H1 (cell line): ENCODE results near the gene LLGL2. TPM values are rescaled to one million over a fixed set of nuclear protein-coding genes. Genes with fewer than 3 reads are reported as not detected.
A peak's percentile ranks its signal among the peaks of the same experiment; 100 is the strongest.

Experiments
- ATF3 ChIP-seq: IDR thresholded peaks from 2 replicates; pipeline ENCODE4 v1.6.1; 2011; ENCODE audit warnings: low read depth, mild to moderate bottlenecking, low read length; ENCODE audit not compliant: insufficient read depth
- BCL11A ChIP-seq, 2 experiments: IDR thresholded peaks; one replicate each; pipeline ENCODE4 v1.6.1; 2011; ENCODE audit warnings: low read depth in 2 of 2, low read length in 2 of 2, mild to moderate bottlenecking in 2 of 2
- CHD1 ChIP-seq: IDR thresholded peaks from 2 replicates; pipeline ENCODE4 v1.6.1; 2012; ENCODE audit warnings: low read depth, low read length, improper control_type of control experiment
- CTBP2 ChIP-seq: IDR thresholded peaks from 2 replicates; pipeline ENCODE4 v1.7.0; 2011; ENCODE audit warnings: borderline replicate concordance, mild to moderate bottlenecking, moderate library complexity, mixed read lengths, low read length; ENCODE audit not compliant: insufficient read depth, insufficient read length
- CTCF ChIP-seq, 3 experiments: IDR thresholded peaks; 1 replicate in 2 of 3; 2 replicates in 1 of 3; pipeline versions ENCODE4 v1.5.1 to v1.6.1; 2011; ENCODE audit warnings: low read length in 3 of 3, mild to moderate bottlenecking in 3 of 3, inconsistent platforms in 2 of 3, low read depth in 1 of 3, moderate library complexity in 1 of 3; ENCODE audit not compliant: insufficient read depth in 1 of 3; ENCODE audit errors: control extremely low read depth in 1 of 3
- EGR1 ChIP-seq: IDR thresholded peaks from 2 replicates; pipeline ENCODE4 v1.6.1; 2011; ENCODE audit warnings: low read depth, low read length, borderline replicate concordance
- GABPA ChIP-seq: IDR thresholded peaks from 2 replicates; pipeline ENCODE4 v1.6.1; 2011; ENCODE audit warnings: mild to moderate bottlenecking, low read length, moderate library complexity, borderline replicate concordance; ENCODE audit not compliant: insufficient read depth
- JUN ChIP-seq: IDR thresholded peaks from 2 replicates; pipeline ENCODE4 v1.6.1; 2011; ENCODE audit warnings: low read depth, mild to moderate bottlenecking, improper control_type of control experiment, low read length
- JUND ChIP-seq: IDR thresholded peaks from 2 replicates; pipeline ENCODE4 v1.6.1; 2011; ENCODE audit warnings: mild to moderate bottlenecking, improper control_type of control experiment, low read length
- MAX ChIP-seq: IDR thresholded peaks from 2 replicates; pipeline ENCODE4 v1.6.1; 2012; ENCODE audit warnings: inconsistent platforms
- PHF8 ChIP-seq: fragments of 200-600 bp; sonication (generic); conservative IDR thresholded peaks from 2 replicates; pipeline ENCODE4 v1.7.1; 2012; ENCODE audit warnings: low read depth, mild to moderate bottlenecking, inconsistent platforms, low read length, moderate library complexity
- RBBP5 ChIP-seq: IDR thresholded peaks from 2 replicates; pipeline ENCODE4 v1.7.1; 2012; ENCODE audit warnings: low read depth, mild to moderate bottlenecking, inconsistent platforms, low read length, moderate library complexity, borderline replicate concordance
- RFX5 ChIP-seq: IDR thresholded peaks from 2 replicates; pipeline ENCODE4 v1.6.1; 2011; ENCODE audit warnings: low read depth, low read length, improper control_type of control experiment, borderline replicate concordance
- RNF2 ChIP-seq: fragments of 200-900, 300-1000 bp; sonication (generic); IDR thresholded peaks from 2 replicates; pipeline ENCODE4 v1.7.1; 2016; ENCODE audit warnings: borderline replicate concordance, low read depth, mild to moderate bottlenecking, antibody characterized with exemption, low read length; ENCODE audit not compliant: poor library complexity, severe bottlenecking; ENCODE audit errors: missing control alignments
- SP1 ChIP-seq: IDR thresholded peaks from 2 replicates; pipeline ENCODE4 v1.6.1; 2011; ENCODE audit warnings: low read depth, low read length
- SP4 ChIP-seq: IDR thresholded peaks from 2 replicates; pipeline ENCODE4 v1.6.1; 2012; ENCODE audit warnings: low read length, inconsistent platforms
- SUZ12 ChIP-seq: fragments of 200-600 bp; sonication (generic); IDR thresholded peaks from 2 replicates; pipeline ENCODE4 v1.6.1; 2012; ENCODE audit warnings: mild to moderate bottlenecking, inconsistent platforms, low read length, moderate library complexity, mixed read lengths
- TAF1 ChIP-seq: IDR thresholded peaks from 2 replicates; pipeline ENCODE4 v1.6.1; 2011; ENCODE audit warnings: mild to moderate bottlenecking, low read depth, low read length
- TBP ChIP-seq: IDR thresholded peaks from 2 replicates; pipeline ENCODE4 v1.6.1; 2011; ENCODE audit warnings: low read depth, low read length, improper control_type of control experiment
- ZNF274 ChIP-seq: IDR thresholded peaks from 2 replicates; pipeline ENCODE4 v1.7.0; 2012; ENCODE audit warnings: low read length, borderline replicate concordance; ENCODE audit errors: extremely low read depth
- polyA plus RNA-seq, 7 experiments: library from polyadenylated mRNA; depleted of rRNA in 3 of 7; stranded (reverse) in 5 of 7; unstranded in 2 of 7; fragments of >200 nt in 5 of 7; fragments of 200-250 nt in 2 of 7; gene quantifications; 1 replicate in 5 of 7; 2 replicates in 1 of 7; 4 replicates in 1 of 7; pipeline versions ENCODE4 v1.2.1 to v1.2.3, GENCODE V29; 2011 to 2013; ENCODE audit warnings: missing spikeins in 2 of 7, mixed read lengths in 2 of 7
- total RNA-seq: library from RNA; stranded (reverse); fragmentation: NEBNext Ultra II Directional; extraction: Animal tissue kit (Norgen Biotek cat#: 25700); gene quantifications from 2 replicates; pipeline ENCODE4 v1.2.1, GENCODE V29; 2021

Gene LLGL2
- total and polyA plus RNA-seq, 2 of the 8 experiments (the other 6 are each of a cell fraction or from before 2014, with no cell fraction given) = 64.5 to 77.1 TPM

GRCh38 chr17:75524970-75525805 lies at the start of gene LLGL2 (continued):
- TF ChIP-seq CHD1 (no peak), BCL11A (IDR thresholded peaks at IDR 0.05; ENCODE audit: low read depth in 2 of 2, low read length in 2 of 2) (no peak), RBBP5 (peak; percentile 56; the same call in 1 of the 2 replicates), JUN (no peak), TAF1 (peak; percentile 65), EGR1 (no peak), MAX (peak; percentile 65), SUZ12 (no peak), GABPA (0 out of 2 replicates have a peak, but pooled peaks have one; percentile 74), SP1 (0 out of 2 replicates have a peak, but pooled peaks have one; percentile 30), RFX5 (no peak), TBP (peak; percentile 36; the same call in 1 of the 2 replicates), ZNF274 (no peak), ATF3 (no peak), JUND (no peak), PHF8 (peak; percentile 81), CTCF (IDR thresholded peaks at IDR 0.05; ENCODE audit: control extremely low read depth in 1 of 3, insufficient read depth in 1 of 3, low read depth in 1 of 3, low read length in 3 of 3) (peak; percentile 43 to 65 (median 46)), RNF2 (no peak), CTBP2 (no peak), SP4 (0 out of 2 replicates have a peak, but pooled peaks have one; percentile 15)
